Left cardiac atrium (tissue), 4 donors: ENCODE data around the gene PPP1R26. TPM values are rescaled to one million over a fixed set of nuclear protein-coding genes. Genes with fewer than 3 reads are reported as not detected.
"Not testable (repeated sequence)": the region's sequence is repeated elsewhere in the genome, so short reads cannot be mapped to it uniquely, and the experiment has no call there.

Source experiments
- ATAC-seq, 2 donors: fragments of 200-7000 bp; cut with Tn5 transposase; one replicate each; pipeline ENCODE4 v1.9.1; 2020; ENCODE audit warnings: mild to moderate bottlenecking in 2 of 2, moderate library complexity in 2 of 2
- DNase-seq: peaks from one replicate; pipeline ENCODE4 v3.0.0-alpha.2; 2020
- intact Hi-C, 2 donors: fragments of 100-400 bp; cut with DNase I; formaldehyde crosslinking; loops; one replicate each; pipeline versions ENCODE4 v1.14.1 to v1.15.1; 2022 to 2023
- total RNA-seq, 2 donors: library from RNA; stranded (reverse); fragmentation: NEBNext Ultra II Directional; extraction: Animal tissue kit (Norgen Biotek cat#: 25700); gene quantifications; one replicate each; pipeline ENCODE4 v1.2.1, GENCODE V29; 2021
- donor health status: DM: no; HTN: yes; CAD: no.
- donor health status: DM: no; HTN: yes; CAD: no; lungs with severe emphysema.
- donor health status: DM: yes; HTN: yes; CAD: no.
- donor health status: Dilated cardiomyopathy.

The PPP1R26 gene
- total RNA-seq, 2 donors from 2014 or later, result 17.5 to 17.6 TPM

DNA sequence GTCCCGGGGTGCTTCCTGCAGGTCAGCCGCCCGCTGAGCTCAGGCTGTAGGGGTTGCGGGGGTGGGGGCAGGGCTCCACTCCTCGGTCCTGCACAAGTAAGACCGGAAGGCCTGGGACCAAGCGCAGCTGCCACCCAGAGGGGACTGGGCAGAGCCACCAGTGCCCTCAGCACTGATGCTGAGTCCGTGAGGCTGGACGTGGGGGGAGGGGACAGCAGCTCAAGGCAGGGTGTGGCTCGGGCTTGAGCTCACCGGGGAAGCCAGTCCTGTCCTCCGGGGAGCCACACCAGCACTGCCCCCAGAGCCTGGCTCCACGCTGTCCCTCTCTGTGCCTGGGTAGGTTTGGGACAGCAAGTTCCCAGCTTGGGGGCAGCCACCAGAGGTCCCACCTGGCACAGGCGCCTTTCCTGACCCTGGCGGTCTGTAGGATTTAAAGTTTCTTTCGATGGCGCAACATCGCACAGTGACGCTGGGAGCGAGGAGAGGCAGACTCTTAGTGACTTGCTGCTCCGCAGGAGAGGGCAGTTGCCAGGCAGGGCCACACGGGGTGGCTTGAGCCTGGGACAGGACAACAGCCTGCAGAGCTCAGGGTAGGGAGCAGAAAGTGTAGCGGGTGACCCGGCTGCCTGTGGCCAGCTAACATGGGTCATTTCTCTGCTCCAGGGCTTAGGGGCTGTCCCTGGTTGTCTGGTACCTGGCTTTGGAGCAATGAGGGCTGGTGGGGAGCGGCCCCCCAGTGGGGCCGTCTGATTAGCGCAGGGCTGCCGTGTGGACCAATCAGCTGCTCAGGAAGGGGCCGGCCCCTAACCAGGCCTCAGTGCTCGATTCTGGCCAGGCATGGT, 47.4 kb downstream of the PPP1R26 start:
- ATAC-seq, result no peak
- no peak for DNase-seq
- intact Hi-C loops, result no loop called here

DNA sequence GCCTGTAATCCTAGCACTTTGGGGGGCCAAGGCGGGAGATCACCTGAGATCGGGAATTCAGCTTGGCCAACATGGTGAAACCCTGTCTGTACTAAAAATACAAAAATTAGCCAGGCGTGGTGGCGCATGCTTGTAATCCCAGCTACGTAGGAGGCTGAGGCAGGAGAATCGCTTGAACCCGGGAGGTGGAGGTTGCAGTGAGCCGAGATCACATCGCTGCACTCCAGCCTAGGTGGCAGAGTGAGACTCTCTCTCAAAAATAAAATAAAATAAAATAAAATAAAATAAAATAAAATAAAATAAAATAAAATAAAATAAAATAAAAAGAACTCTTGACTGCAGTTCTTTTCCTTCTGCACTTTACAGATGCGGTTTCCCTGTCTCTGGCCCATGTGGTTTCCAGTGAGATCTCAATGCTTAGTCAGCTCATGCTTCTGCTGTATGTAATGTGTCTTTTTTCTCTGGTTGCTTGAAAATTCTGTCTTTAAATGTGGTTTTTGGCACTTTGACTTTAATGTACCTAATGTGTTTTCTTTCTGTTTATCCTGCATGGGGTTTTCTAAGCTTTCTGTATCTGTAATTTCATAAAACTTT, 49.4 kb downstream of the PPP1R26 start:
- ATAC-seq, DNase-seq, intact Hi-C loops: not testable (repeated sequence)

DNA sequence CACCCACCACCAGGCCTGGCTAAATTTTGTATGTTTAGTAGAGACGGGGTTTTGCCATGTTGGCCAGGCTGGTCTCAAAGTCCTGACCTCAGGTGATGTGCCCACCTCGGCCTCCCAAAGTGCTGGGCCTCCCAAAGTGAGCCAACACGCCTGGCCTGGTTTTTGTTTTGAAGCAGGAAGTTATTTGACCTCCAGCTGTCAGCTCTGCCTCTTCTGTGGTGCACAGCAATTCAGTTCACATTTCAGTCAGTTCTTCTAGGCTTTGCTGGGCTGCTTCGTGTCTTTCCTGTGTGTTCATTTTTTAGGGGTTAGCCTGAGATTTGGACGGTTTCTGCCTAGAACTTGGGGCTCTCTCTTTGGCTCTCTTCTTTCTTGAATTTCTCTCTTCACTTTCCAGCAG, 50.6 kb downstream of the PPP1R26 start:
- intact Hi-C loops, result no loop called here

DNA sequence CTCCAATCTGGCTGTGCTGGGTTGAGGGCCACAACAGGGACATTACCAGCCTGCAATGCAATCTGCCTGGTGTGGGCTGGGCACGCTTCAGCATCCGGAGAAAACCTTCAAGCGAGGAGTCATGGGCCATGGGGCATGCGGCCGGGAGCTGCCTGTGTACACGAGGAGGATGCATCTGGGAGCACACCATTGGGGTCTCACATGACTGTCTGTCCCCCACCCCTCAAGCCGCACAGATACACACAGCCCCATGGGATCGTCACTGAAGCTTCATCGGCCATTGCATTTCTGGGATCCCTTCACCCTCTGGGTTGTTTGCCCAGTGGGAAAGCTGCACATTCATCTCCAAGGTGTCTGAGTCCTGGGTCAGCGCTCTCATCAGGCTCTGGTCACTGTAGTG, 51.5 kb downstream of the PPP1R26 start:
- ATAC-seq (no peak), DNase-seq (no peak)
- intact Hi-C loops, result no loop called here

More for the DNA sequence above, 50.6 kb downstream of the PPP1R26 start:
- no peak for ATAC-seq
- no peak for DNase-seq

DNA sequence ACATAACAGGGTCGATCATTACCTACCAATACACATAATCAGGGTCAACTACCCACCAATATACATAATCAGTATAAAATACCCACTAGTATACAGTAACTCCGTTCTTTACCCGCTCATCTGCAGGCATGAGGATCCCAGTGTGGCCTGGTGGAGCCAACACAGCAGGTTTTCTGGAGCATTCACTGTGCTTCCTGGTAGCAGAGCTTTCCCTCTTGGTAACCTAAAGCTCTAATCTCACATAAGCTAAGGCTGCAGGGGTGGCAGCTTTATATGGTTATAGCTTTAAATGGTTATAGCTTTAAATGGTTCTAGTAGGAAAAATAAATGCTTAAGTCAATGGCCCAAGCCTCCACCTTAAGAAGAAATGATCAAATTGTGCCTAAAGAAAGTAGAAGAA, 53.5 kb downstream of the PPP1R26 start:
- no peak for ATAC-seq
- no peak for DNase-seq
- intact Hi-C loops, result no loop called here

DNA sequence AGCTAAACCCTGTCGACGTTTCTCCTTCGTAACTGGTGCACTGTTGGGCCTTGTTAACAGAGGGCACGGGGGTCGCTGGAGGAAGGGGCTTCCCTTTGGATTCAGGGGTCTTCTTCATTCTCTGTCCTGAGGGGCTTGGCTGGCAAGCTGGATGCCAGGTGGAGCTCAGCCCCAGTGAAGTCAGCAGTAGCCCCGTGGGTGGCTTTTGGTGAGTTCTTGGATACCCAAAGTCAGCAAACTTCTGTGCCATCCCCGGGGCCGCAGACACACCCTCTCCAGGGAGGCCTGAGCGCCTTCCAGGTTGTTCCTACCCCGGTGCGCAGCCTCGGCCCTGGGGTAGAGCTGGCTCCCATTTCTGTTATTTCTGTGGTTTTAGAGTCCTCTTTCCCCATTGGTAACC, 54.1 kb downstream of the PPP1R26 start:
- no peak for ATAC-seq
- DNase-seq, result no peak
- intact Hi-C loops, result no loop called here

DNA sequence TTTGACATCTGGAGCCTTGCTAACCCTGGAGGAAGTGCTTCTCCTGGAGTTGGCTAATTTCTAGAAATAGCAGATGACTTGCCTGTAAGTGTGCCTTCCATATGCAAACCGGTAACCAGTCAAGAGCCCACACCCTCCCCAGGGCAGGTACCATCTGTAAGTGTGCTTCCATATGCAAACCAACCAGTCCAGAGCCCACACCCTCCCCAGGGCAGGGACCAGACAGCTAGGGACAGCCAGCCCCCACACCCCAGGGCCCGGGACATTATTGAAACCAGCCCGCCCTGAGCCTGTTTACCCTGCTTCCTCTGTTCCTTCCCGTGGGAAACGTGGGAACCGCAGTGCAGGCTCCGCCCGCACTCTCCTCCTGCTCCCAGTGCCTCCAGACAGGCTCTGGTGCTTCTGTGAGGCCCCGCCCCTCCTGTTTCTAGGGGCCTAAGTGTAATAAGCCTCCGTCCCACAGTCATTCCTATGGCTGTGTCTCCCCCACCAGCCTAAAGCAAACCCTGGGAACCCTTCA, 54.7 kb downstream of the PPP1R26 start:
- DNase-seq, intact Hi-C loops, ATAC-seq: not testable (repeated sequence)

DNA sequence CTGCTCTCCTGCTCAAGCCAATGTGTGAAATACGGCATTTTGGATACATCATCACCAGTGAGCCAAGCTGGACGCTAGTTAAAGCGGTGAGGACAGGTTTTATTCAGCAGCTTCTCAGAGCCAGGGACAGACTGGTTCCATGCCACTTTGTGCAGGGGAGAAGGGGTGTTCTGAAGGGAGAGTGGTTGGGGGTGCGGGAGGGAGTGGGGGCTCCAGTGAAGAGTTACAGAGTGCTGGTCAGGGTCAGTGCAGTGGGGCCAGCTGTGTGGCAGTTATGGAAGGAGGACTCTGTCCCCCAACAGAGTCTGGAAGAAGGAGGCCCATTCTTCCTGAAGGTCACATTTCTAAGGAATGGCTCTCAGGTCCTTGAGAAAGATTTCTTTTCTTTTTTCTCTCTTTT, 55.2 kb downstream of the PPP1R26 start:
- DNase-seq, intact Hi-C loops, ATAC-seq: not testable (repeated sequence)

DNA sequence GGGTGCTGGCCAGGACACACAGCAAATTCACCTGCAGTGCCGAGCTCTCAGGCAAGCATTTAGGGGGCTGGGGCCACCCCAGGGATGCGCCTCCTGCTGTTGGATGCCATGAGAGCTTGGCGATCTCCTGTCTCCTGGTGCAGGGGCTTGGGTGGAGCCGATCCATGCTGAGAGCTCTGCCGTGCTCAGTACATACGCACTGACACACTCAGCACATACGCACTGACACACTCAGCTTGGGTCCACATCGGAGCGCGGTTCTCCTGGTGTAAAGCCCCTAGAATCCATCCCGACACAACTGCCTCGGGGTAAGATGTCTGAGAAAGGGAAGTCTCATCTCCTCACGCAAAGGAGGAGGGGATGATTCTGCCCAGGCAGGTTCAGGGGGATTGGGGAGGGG, 56.0 kb downstream of the PPP1R26 start:
- ATAC-seq, intact Hi-C loops, DNase-seq: not testable (repeated sequence)

DNA sequence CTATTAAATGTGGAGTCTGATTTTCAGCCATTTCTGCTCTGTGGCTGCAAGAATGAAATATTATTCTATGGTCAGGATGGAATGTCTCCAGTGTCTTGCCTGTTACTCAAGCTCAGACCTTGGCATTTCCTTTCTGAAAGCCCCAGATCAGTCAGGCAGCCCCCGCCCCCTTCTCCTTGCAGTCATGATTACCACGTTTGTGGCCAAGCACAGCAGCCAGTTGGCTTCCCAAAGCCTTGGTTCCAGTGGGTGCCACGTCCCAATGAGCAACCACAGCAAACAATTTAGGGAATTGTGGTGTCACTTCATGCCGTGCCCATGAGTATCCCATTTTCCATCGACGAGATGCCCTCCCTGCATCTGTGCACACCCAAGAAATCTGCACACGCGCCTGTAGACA, 56.6 kb downstream of the PPP1R26 start:
- intact Hi-C loops, result no loop called here
- no peak for ATAC-seq
- DNase-seq, result no peak

Other genes starting within 250 kb of the PPP1R26 start
- gene MRPS2, start 20.9 kb downstream of the PPP1R26 start, total RNA-seq, result 10 to 100 TPM; 32.6 to 34.0 TPM
- 1 to 10 TPM in 1 of 2 donors, not detected in 1; 2.0 TPM for gene LCN1, start 41.7 kb downstream of the PPP1R26 start, total RNA-seq
- gene OBP2A, start 66.3 kb downstream of the PPP1R26 start, total RNA-seq, result not detected
- gene PAEP, start 82.0 kb downstream of the PPP1R26 start, total RNA-seq, result not detected
- not detected for gene GLT6D1, start 159.8 kb downstream of the PPP1R26 start, total RNA-seq
- not detected for gene LCN9, start 183.5 kb downstream of the PPP1R26 start, total RNA-seq
- gene SOHLH1, start 219.7 kb downstream of the PPP1R26 start, total RNA-seq, result not detected
- gene KCNT1, start 222.4 kb downstream of the PPP1R26 start, total RNA-seq, result 1 to 10 TPM in 1 of 2 donors, under 1 TPM in 1; 0.24 to 1.2 TPM